NCI-H774 (cell line): ENCODE data around the gene C2.
"Not testable (repeated sequence)": the region's sequence is repeated elsewhere in the genome, so short reads cannot be mapped to it uniquely, and the experiment has no call there.

ENCODE experiments used
- DNase-seq: peaks from one replicate; lab custom pipeline; 2025; lab: John Stamatoyannopoulos, UW

C2 gene

DNA sequence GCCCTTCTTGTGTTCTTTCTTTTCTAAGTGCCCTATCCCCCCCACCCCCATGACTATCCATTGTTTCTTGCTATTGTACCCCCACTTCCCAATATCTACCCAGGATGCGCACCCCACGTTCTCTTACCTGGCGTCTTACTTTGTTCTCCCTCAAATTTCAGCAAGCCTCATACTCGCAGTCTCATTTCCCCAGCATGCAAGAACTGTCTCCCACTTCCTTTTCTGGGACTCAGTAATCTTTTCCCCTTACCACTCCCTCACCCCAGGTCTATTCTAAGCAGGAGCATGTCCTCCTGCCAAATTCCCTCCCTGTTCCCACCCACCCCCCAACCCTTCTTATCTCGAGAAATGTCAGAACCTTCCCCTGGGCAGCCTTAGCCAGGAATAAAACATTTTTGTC is 28.3 kb upstream of the C2 start:
- no peak for DNase-seq

DNA sequence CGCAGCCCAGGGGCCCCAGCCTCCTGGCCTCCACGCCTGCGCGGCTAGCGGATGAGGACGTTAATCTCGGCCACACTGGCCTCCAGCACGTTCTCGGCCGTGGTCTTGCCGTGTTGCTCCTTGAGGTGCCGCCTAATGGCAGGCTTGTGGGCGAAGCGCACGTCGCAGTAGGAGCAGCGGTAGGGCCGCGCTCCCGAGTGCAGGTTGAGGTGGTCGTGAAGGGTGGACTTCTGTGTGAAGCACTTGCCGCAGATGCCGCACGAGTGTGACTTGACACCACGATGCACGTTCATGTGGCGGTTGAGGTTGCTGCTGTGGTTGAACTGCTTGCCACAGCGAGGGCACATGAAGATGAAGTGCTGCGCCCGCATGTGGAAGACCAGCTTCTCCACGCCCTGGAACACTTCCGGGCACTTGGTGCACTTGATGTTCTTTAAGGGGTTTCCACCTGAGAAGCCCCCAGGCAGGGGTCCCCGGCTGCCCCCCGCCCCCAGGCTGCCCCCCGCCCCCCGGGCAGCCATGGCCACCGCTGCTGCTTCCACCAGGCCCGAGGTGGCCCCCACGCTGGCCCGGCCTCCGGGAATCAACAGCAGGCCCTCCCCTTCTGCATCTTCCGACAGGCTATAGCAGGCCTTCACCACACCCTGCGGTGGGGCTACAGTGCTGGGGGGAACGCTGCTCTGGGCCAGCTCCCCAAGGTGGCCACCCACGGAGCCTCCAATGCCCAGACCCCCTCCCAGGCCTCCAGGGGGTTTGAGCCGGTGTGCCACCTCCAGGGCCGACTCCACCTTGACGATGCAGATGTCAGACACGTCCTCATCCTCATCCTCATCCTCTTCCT is 27.4 kb upstream of the C2 start:
- DNase-seq, result no peak

DNA sequence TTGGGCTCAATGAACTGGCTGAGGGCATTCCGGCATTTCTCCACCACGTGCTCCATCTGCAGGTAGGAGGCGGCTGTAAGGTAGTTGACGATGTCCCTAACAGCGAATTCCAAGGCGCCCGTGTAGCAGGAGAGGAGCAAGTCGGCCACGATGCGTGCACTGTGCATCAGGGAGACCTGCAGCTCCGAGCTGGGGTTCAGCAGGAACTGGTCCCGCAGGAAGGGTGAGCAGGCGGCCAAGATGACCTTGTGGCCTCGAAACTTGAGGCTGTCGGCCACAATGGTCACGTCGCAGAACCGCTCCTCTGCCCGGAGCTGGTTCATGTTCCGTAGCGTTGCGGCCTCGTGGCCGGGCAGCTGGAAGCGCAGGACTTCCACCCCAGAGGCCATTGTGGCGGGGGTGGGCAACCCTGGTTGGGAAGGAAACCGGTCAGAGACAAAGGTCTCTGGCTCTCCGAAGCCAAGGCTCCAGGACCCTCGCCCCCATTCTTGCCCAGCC is 26.6 kb upstream of the C2 start:
- DNase-seq, result no peak

DNA sequence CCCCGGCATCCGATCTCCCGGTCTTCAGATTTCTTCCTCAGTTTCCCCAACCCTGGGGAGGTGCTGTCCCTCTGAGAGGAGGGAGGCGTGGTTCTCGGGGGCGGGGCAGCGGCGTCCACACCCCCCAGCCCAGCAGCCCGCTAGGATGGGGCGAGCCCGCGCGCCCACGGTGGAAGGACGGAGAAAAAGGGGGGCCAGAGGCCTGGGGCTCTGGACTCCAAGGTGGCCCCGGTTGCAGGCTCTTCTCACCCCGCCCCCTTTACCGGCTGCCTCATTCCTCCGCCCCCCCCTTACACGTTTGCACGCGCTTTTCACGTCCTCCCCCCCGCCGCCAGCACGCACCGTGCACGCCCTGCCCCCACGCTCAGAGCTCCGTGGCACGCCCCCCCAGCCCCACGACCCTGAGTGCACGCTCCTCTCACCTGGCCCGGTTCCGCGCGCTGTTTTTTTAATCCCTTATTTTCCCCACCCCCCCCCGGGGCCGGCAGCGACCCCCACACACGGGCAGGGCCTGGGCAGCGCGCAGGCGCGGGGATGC is 26.0 kb upstream of the C2 start:
- peak; percentile 36 for DNase-seq

DNA sequence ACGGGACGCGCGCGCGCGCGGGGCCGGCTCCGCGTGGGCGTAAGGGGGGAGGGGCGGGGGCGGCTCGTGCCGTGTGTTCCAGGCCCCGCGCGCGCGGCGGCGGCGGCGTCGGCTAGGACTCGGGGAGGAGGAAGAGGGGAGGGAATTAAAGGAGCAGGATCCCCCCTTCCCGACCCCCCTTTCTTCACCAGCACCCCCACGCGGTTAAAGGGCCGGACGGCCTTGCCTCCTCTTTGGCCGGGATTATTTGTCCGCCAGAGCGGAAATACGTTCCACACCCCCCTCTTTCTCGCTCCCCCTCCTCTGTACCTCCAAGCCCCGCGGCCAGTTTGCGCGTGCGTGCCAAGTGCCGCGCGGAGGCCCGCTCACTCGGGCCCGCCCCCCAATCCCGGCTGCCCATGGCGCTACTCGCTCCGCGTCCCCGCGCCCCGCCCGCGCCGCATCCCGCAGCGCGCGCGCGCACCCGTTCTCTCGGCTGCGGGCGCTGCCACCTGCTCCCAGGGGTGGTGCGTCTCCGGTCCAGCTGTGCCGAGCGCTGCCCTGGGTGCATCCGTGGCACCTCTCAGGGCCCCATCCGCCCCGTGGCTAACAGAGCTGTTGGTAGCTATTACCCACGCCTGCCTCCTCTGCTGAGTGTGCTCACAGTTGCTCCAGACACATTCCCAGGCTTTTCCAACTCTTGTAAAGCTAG is 25.4 kb upstream of the C2 start, which contains the start of gene ZBTB12:
Gene ZBTB12 (minus strand): TSS at position 134 of the 691 bp plus-strand sequence. CDS start 781 bp downstream, outside the sequence.
- DNase-seq, result peak; percentile 96

DNA sequence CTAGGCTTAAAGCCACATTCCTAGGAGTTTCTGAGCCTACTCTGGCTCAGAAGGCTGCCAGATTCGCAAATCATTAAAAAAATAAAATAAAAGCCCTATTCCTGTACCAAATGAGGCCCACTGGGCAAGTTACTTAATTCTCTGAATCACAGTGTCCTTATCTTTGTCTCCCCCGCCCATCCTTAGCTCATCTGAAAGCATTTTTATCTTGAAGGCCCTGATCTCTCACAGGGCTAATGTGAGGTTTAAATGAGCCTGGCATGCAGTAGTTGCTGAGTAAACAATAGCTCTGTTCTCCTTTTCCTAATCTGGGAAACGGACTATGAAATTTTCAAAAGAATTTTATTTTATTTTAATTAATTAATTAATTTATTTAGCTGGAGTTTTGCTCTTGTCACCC is 23.6 kb upstream of the C2 start:
- DNase-seq, result no peak

DNA sequence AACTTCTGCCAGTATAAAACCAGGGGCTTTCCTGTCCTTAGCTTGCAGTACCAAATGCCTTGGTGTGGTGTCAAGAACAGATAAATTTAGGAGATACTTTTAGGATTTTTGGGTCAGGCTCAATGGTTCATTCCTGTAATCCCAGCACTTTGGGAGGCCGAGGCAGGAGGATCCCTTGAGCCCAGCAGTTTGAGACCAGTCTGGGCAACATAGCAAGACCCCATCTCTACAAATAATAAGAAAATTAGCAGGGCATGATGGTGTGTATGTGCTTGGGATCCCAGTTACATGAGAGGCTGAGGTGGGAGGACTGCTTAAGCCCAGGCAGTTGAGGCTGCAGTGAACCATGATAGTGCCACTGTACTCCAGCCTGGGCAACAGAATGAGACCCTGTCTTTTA is 22.5 kb upstream of the C2 start:
- no peak for DNase-seq

DNA sequence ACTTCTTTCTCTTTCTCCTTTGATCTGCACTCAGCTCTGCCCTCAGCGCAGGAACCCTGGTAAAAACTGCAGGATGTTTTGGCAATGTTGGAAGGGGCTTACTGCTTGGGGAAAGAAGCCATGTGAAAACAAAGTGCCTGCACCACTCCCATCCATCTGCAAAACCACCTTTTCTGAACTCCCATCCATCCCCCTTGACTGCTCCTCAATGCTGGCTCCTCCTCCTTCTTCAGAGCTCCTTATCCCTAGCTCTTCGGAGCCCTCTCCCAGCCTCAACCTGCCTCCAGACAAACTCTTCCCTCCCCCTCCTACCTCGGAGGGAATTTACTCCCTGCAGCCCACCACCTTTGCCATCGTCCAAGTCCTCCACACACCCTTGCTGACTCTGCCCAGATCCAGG is 21.4 kb upstream of the C2 start:
- DNase-seq, result no peak

DNA sequence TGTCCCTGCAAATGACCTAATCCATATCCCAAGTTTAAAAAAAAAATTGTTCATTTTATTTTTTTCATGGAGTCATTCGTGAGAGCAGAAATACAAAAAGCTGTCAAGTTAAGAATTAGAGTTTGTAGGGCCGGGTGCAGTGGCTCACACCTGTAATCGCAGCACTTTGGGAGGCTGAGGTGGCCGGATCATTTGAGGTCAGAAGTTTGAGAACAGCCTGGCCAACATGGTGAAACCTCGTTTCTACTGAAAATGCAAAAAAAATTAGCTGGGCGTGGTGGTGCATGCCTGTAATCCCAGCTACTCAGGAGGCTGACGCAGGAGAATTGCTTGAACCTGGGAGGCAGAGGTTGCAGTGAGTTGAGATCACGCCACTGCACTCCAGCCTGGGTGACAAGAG is 20.8 kb upstream of the C2 start:
- not testable (repeated sequence) for DNase-seq

DNA sequence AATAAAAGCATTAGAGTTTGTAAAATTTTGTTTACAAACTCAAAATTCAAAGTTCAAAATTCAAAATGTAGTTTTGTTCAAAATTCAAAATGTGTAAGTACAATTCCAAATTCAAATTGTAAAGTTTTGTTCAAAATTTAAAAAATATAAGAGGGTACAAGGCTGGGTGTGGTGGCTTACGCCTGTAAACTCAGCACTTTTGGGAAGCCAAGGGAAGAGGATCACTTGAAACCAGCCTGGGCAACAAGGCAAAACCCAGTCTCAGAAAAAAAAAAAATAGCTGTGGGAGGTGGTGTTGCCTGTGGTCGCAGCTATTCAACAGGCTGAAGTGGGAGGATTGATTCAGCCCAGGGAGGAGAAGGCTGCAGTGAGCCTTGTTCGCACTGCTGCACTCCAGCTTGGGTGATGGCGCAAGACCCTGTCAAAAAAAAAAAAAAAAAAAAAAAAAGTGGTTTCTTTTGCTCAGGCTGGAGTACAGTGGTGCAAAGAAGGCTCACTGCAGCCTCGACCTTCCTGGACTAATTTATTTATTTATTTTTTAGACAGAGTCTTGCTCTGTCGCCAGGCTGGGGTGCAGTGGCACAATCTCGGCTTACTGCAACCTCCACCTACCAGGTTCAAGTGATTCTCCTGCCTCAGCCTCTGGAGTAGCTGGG is 20.2 kb upstream of the C2 start:
- no peak for DNase-seq

DNA sequence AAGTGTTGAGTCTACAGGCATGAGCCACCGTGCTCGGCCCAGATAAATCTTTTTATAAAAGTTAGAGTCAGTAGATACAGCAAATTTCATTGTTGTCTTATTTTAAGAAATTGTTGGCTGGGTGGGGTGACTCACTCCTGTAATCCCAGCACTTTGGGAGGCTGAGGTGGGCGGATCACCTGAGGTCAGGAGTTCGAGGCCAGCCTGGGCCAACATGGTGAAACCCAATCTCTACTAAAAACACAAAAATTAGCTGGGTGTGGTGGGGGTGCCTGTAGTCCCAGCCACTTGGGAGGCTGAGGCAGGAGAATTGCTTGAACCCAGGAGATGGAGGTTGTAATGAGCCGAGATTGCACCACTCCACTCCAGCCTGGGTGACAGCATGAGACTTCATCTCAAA is 19.3 kb upstream of the C2 start:
- not testable (repeated sequence) for DNase-seq

DNA sequence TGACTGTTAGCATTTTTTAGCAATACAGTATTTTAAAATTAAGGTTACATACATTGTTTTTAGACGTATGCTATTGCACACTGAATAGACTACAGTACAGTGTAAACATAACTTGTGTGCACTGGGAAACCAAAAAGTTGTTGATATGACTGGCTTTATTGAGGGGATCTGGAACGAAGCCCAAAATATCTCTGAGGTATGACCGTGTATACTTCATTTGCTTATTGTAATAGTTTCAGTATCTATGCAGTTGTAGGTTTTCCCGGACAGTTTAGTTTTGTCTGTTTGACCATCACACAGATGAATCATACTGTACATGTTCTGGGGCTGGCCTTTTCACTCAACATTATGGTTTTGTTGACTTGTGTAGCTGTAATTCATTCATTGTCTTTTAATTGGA is 18.7 kb upstream of the C2 start:
- peak; percentile 9 for DNase-seq

DNA sequence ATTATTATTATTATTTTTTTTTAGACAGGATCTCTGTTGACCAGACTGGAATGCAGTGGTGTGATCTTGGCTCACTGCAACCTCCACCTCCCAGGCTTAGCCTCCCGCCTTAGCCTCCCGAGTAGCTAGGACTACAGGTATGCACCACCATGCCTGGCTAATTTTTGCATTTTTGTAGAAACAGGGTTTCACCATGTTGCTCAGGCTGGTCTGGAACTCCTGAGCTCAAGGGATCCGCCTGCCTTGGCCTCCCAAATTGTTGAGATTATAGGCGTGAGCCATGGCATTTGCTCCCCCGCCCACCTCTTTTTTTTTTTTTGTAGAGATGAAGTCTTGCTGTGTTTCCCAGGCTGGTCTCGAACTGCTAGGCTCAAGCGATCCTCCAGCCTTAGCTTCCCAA is 18.2 kb upstream of the C2 start:
- not testable (repeated sequence) for DNase-seq

DNA sequence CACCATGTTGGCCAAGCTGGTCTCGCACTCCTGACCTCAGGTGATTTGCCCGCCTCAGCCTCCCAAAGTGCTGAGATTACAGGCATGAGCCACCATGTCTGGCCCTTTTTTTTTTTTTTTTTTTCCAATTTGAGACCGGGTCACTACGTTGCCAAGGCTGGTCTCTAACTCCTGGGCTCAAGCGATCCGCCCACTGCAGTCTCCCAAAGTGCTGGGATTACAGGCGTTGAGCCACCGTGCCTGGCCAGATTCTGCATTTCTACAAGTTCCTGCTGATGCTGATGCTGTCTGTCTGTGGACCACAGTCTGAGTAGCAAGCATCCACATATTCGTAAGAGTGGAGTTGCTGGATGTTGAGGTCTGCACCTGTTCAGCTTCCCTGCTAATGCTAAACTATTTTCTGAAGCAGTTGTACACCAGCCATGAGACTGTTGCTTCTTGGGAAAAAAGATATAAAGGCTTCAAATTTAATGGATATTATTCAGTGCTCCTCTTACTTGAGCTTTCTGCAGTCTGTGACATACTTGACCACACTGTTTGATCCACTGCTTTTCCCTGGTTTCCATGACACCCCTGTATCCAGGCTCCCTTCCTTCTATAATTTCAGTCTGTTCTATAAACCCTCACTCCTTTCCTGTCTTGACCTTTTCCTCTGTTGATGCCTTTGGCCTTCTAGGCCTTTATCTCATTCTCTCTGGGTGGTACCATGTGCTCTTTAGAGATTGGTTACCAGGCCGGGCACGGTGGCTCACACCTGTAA is 15.5 kb upstream of the C2 start:
- no peak for DNase-seq

DNA sequence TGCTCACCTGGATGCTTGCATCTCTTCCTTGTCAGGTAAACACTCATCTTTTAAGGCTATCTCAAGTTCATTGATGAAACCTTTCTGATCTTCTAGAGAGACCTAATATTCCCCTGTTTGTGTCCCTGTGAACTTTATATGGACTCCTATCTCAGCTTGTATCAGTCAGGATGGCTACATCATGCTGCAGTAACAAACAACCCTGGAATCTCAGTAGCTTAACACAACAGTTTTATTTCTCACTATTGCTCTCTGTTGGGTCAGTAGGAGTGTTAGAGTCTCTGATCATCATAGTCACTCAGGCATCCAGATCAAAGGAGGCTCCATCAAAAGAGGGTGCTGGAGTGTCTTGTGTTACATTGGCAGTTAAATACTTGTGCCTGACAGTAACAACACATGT is 12.2 kb upstream of the C2 start:
- no peak for DNase-seq

DNA sequence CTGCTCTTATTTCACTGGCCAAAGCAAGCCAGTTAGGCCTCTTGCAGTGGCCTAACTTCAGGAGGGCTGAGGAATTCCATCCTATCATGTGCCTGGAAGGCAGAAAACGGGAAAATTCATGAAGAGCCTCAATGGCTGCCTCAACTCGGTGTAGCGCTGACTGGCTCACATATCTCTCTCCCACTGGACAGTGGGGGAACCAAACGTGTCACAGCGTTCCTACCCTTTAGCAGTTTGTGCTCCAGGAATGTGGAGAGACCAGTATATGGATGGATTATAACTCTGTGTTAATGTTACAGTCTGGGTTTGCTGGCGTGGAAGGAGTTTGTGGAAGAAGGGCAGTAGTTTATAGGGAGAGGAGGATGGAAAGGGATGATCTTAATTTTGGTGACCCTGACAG is 11.8 kb upstream of the C2 start:
- DNase-seq, result no peak

DNA sequence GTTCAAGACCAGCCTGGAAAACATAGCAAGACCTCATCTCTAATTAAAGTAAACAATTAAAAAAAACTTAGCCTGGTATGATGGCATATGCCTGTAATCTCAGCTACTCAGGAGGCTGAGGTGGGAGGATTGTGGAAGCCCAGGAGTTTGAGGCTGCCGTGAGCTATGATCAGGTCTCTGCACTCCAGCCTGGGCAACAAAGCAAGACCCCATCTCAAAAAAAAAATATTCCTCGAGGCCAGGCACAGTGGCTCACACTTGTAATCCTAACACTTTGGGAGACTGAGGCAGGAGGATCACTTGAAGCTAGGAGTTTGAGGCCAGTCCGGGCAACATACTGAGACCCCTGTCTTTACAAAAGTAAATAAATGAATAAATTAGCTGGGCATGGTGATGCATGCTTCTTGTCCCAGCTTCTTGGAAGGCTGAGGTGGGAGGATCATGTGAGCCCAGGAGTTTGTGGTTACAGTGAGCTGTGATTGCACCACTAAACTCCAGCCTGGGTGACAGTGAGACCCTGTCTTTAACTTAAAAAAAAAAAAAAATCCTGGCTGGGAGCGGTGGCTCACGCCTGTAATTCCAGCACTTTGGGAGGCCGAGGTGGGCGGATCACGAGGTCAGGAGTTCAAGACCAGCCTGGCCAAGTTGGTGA is 9.3 kb upstream of the C2 start:
- DNase-seq, result no peak

DNA sequence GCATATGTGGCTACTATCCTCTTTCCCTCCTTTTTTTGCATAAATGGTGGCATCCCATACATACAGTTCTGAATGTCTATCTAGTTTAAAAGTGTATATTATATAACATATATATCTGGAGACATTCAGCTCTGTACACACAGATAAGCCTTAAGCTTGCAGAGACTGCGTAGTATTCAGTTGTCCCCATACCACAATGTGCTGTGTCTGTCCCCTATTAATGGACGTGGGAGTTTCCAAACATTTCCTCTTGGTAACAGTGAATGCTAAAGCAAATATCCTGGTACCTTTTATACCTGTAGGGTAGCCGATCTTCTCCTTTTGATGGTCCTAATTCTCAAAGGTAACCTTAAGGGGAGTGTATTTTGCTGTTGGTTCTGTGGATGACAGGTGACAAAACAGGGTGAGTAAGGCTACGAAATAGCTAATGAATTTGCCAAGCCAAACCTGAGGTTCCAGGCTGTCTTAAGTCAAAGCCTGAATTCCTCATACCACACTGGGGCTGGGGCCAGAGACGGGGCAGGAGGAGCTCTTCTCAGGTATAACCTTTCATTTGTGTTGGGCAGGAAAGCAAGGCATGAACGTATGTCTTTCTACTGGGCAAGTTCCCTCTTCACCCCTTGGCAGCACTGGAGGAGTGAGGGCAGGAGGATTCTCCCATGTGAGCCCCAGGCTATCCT is 7.8 kb upstream of the C2 start:
- no peak for DNase-seq

DNA sequence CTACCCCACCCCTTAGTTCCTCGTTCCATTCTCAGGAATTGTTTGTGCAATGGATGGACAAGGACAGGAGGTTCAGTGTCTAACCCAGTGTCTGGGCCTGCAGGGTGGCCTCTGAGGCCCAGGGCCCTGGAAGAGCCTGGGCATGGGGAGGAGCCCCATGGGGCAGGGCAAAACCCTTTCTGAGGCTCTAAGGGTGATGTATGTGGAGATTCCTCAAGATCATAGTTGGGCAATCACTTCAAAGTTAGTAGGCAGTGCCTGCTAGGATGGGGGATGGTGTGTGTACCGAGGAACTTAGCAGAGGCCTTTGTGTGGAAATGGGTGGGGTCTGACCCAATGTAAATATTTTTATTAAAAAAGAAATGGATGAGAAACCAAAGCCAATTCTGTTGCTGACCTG is 6.7 kb upstream of the C2 start:
- DNase-seq, result no peak

DNA sequence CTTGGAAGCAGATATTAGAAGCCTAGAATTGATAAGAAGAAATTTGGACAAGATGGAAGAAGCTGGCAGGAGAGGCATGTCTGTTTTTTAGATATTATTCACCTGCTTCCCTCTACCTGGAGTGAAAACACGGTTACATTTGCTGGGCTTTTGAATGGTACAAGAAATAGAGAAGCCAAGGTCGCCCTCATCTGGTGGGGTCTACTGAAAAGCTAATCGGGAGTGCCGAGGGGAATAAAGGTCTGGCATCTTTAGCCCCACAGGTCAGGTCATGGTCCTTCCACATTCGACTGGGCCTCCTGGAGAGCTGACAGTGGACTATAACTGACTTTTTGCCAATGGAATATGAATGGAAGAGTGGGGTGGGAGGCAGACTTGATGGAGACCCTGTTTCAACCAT is 4.6 kb upstream of the C2 start:
- no peak for DNase-seq
